Measurements from ENCODE around the gene C1GALT1.

- no peak for TF ChIP-seq CTCF (conservative IDR thresholded peaks at IDR 0.05)
- no peak for TF ChIP-seq ZFX (IDR thresholded peaks at IDR 0.05)
Observed at GRCh38 chr7:7203813-7204575, 21.6 kb downstream of the C1GALT1 start.

All from C4-2B (cell line).